Mesodermal cell (in vitro differentiated cells): ENCODE measurements around the gene SOCS6.

Experiments used
- H3K27ac ChIP-seq: 2 replicates; pipeline ENCODE4 v1.7.0; 2013; ENCODE audit warnings: mild to moderate bottlenecking, low read depth, low read length, moderate library complexity; ENCODE audit not compliant: severe bottlenecking
- H3K36me3 ChIP-seq: 2 replicates; pipeline ENCODE4 v1.7.1; 2013; ENCODE audit warnings: mild to moderate bottlenecking, low read length, moderate library complexity; ENCODE audit not compliant: control insufficient read depth, insufficient read depth
- H3K4me1 ChIP-seq: one replicate; pipeline ENCODE4 v1.7.1; 2013; ENCODE audit warnings: mild to moderate bottlenecking, low read length; ENCODE audit not compliant: insufficient read depth, control insufficient read depth, poor library complexity, severe bottlenecking
- H3K4me3 ChIP-seq: 2 replicates; pipeline ENCODE4 v1.7.0; 2013; ENCODE audit warnings: low read length, control low read depth, mild to moderate bottlenecking; ENCODE audit not compliant: insufficient read depth, poor library complexity, severe bottlenecking; ENCODE audit errors: extremely low read depth
- H3K9me3 ChIP-seq: 2 replicates; pipeline ENCODE4 v1.7.1; 2013; ENCODE audit warnings: mild to moderate bottlenecking, low read length, moderate library complexity; ENCODE audit not compliant: control insufficient read depth
- whole genome bisulfite sequencing, 2 experiments: methylation state at CpG; one replicate each; pipeline ENCODE4 v1.1.5; 2013; ENCODE audit warnings: missing lambda C conversion rate in 2 of 2; ENCODE audit not compliant: insufficient coverage in 2 of 2; 5-methylcytosine and 5-hydroxymethylcytosine counted together

Gene SOCS6

GRCh38 chr18:70299393-70299792, 10.5 kb downstream of the SOCS6 start:
- Histone ChIP-seq H3K36me3 (peaks cover 3% of the 10 kb centered on the region), H3K4me3 (no peak overlapping the region), H3K4me1 (peaks cover 2% of the 10 kb centered on the region), H3K9me3 (no peaks in the 10 kb centered on the region), H3K27ac (no peak overlapping the region)
- WGBS, 2 experiments = 100% methylated on average over 3 to 6 of the region's 8 CpGs

DNA sequence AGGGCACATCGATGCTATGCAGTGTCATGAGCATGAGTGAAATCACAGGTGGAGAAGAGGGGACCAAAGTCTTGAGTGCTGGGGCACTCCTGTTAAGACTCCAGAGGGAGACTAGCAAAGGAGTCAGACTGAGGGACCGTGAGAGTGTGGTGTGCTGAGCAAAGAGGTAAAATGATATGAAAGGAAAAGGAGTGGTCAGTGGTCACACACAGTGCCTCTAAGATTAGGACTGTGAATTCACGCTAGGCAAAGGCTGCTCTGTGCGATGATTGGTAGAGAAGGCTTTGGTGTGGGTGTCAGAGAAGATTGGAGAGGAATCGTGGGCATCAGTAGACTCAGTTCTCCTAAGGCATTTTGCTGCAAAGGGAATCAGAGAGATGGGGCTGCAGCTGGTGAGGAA, 12.8 kb downstream of the SOCS6 start:
- WGBS, 2 experiments = 92 to 94% methylated on average over 5 of the region's 5 CpGs
- Histone ChIP-seq H3K36me3 (peaks cover 3% of the 10 kb centered on the region), H3K9me3 (no peaks in the 10 kb centered on the region), H3K4me3 (no peak overlapping the region), H3K27ac (no peak overlapping the region), H3K4me1 (peaks cover 2% of the 10 kb centered on the region)

GRCh38 chr18:70308555-70309294, 19.9 kb downstream of the SOCS6 start:
- Histone ChIP-seq H3K27ac (no peak overlapping the region), H3K4me3 (no peak overlapping the region), H3K9me3 (peaks cover 8% of the 10 kb centered on the region), H3K4me1 (no peaks in the 10 kb centered on the region), H3K36me3 (no peaks in the 10 kb centered on the region)
- WGBS, 2 experiments = no CpG with 5 or more reads among the region's 1 CpG

DNA sequence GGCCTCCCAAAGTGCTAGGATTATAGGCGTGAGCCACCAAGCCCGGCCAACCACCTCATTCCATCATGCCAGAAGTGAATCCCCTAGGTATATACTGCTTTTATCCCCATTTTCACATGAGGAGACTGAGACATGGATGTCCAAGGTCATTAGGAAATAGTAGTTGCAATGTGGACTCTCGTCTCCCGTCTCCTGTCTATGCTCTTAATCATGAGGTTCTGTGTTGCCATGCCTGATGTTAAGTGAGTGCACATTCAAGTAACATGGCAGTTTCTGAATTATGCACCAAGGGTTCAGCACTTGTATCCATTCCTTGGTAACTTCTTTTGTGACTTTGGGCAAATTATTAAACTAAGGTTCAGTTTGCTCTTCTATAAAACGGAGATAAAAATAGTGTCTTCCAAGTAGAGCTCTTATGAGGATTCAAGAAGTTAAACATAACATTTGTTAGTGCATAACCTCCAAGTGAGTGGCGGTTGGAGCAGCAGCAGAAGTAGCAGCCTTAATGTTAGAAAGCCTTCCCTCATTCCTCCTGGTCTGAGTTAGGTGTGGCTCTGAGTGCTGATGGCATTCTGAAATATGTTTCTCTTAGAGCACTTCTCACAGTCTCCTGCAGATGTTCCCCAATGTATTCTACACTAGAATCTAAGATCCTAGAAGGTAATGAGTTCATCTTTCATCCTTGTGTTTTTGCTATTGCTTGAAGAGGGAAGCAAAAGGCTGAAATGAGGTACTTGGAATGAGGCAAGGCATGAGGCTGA, 21.9 kb downstream of the SOCS6 start:
- H3K4me3 ChIP-seq = no peak overlapping the region
- no peaks in the 10 kb centered on the region for H3K36me3 ChIP-seq
- H3K4me1 ChIP-seq = no peaks in the 10 kb centered on the region
- H3K9me3 ChIP-seq = peaks cover 8% of the 10 kb centered on the region
- 94 to 100% methylated on average over 3 to 6 of the region's 6 CpGs for whole genome bisulfite sequencing, 2 experiments
- H3K27ac ChIP-seq = no peak overlapping the region

DNA sequence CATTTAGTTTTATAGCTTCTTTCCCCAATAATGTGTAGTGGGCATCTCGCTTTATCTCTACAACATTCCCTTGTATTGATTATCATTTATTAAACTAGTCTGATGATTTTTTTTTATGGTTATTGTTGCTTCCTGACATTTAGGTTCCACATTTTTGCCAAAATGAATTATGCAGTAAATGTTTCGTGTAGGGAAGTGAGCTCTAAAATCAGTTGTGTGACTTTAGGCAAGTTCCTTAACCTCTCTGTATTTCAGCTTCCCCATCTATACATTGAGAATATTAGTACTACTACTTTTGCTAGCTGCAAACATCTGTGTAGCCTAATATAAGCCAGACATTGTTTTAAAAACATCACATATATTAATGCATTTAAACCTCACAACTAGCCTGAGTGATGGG, 22.9 kb downstream of the SOCS6 start:
- H3K9me3 ChIP-seq = peaks cover 8% of the 10 kb centered on the region
- WGBS, 2 experiments = no CpG with 5 or more reads among the region's 2 CpGs
- no peaks in the 10 kb centered on the region for H3K4me1 ChIP-seq
- H3K27ac ChIP-seq = no peak overlapping the region
- H3K36me3 ChIP-seq = no peaks in the 10 kb centered on the region
- H3K4me3 ChIP-seq = no peak overlapping the region

GRCh38 chr18:70313640-70314039, 24.8 kb downstream of the SOCS6 start:
- H3K27ac ChIP-seq = no peak overlapping the region
- peaks cover 2% of the 10 kb centered on the region for H3K36me3 ChIP-seq
- 94 to 100% methylated on average over 1 to 3 of the region's 3 CpGs for WGBS, 2 experiments
- H3K4me3 ChIP-seq = no peak overlapping the region
- no peaks in the 10 kb centered on the region for H3K4me1 ChIP-seq
- H3K9me3 ChIP-seq = no peaks in the 10 kb centered on the region

- peaks cover 5% of the 10 kb centered on the region for H3K36me3 ChIP-seq
- H3K4me1 ChIP-seq = no peaks in the 10 kb centered on the region
- H3K27ac ChIP-seq = no peak overlapping the region
- H3K9me3 ChIP-seq = no peaks in the 10 kb centered on the region
- WGBS, 2 experiments = 95% methylated on average over 3 of the region's 6 CpGs; no CpG with 5 or more reads in 1 of the 2 experiments
- H3K4me3 ChIP-seq = no peak overlapping the region
Measured at GRCh38 chr18:70314151-70314782, 25.4 kb downstream of the SOCS6 start.

DNA sequence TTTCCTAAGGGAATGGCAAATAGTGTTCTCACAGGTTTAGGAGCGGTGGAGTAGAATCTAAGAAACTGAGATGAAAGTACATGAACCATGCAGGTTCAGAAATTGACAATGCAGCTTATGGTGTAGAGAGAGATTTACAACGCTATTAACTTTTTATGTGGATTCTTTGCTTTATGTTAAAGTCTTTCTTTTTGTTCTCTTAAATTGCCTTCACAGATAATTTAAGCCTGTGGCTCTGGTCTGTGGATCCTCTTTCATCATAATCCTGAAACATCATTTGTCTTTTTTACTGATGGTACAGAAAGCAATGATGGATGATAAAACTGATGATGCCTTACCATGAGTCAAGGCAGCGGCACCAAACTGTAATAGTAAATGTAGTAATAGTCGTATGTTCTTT, 30.3 kb downstream of the SOCS6 start:
- Histone ChIP-seq H3K9me3 (no peaks in the 10 kb centered on the region), H3K4me3 (no peak overlapping the region)
- WGBS, 2 experiments = 93 to 100% methylated on average over 1 to 2 of the region's 4 CpGs

DNA sequence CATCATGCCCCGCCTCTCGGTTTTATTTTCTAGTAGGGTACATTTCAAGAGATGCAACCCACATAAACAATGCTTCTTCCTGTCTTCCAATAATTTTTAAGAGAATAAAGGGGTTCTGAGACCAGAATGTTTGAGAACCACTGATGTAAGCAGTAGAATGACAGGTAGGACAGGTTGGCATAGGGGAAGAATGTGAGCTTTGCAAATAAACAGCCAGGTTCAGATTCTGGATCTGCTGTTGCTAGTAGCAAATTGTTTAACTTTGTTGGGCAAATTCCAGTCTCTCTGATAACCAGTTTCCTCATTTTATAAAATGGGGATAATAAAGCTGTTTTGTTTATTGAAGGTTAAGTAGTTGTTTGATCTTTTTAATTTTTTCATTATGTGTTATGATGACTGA, 32.8 kb downstream of the SOCS6 start:
- no CpG with 5 or more reads among the region's 2 CpGs for WGBS, 2 experiments
- Histone ChIP-seq H3K36me3 (peaks cover 26% of the 10 kb centered on the region), H3K4me1 (no peaks in the 10 kb centered on the region), H3K9me3 (no peaks in the 10 kb centered on the region), H3K27ac (no peak overlapping the region), H3K4me3 (no peak overlapping the region)

More for the DNA sequence above, 30.3 kb downstream of the SOCS6 start:
- no peak overlapping the region for H3K27ac ChIP-seq
- peaks cover 5% of the 10 kb centered on the region for H3K36me3 ChIP-seq
- H3K4me1 ChIP-seq = no peaks in the 10 kb centered on the region

- Histone ChIP-seq H3K9me3 (no peaks in the 10 kb centered on the region), H3K27ac (no peak overlapping the region), H3K4me1 (no peaks in the 10 kb centered on the region), H3K4me3 (no peak overlapping the region), H3K36me3 (peaks cover 26% of the 10 kb centered on the region)
- 100% methylated on average over 2 of the region's 2 CpGs; no CpG with 5 or more reads in 1 of the 2 experiments for WGBS, 2 experiments
Measured at GRCh38 chr18:70322385-70322784, 33.5 kb downstream of the SOCS6 start.
